HCT116 (cell line): ENCODE measurements around the gene HDAC7. TPM values are rescaled to one million over a fixed set of nuclear protein-coding genes. Genes with fewer than 3 reads are reported as not detected.

Source experiments
- ATAC-seq: fragments of 200-7000 bp; cut with Tn5 transposase; 2 replicates; pipeline ENCODE4 v1.9.1; 2020; ENCODE audit warnings: mild to moderate bottlenecking, moderate library complexity
- BruUV-seq: library from RNA; stranded (reverse); fragments of 400-500 nt; replicated peaks from 2 replicates; lab custom pipeline; 2021; lab: Mats Ljungman, UMichigan
- CTCF ChIA-PET: fragments of 300-600 bp; sonication (Branson Sonifier 250); formaldehyde crosslinking; loops from one replicate; lab custom pipeline; 2021; ENCODE audit warnings: antibody characterized with exemption; lab: Charles Lee
- POLR2A ChIA-PET: fragments of 300-600, 350-600 bp; sonication (Branson Sonifier 250); formaldehyde crosslinking; loops from one replicate; lab custom pipeline; 2021; ENCODE audit warnings: antibody characterized with exemption; lab: Charles Lee
- RAD21 ChIA-PET, 2 experiments: fragments of 300-600 bp; sonication (Branson Sonifier 250); formaldehyde crosslinking; loops; one replicate each; lab custom pipeline; 2023; ENCODE audit warnings: low total read pairs in 2 of 2; ENCODE audit not compliant: uncharacterized antibody in 2 of 2, unreplicated experiment in 2 of 2, low non-redundant PET in 1 of 2; lab: Charles Lee
- DNase-seq: peaks from one replicate; pipeline ENCODE4 v3.0.0-alpha.2; 2010; ENCODE audit warnings: low read depth, low spot score
- H2AFZ ChIP-seq: fragments of 200-600 bp; shearing (Covaris generic), sonication (generic); 2 replicates; pipeline ENCODE4 v1.6.1; 2017; ENCODE audit warnings: low read depth, mixed run types, mixed read lengths, antibody characterized with exemption, low read length; ENCODE audit not compliant: poor library complexity, severe bottlenecking
- H3K27ac ChIP-seq: 2 replicates; pipeline ENCODE4 v1.5.1; 2012; ENCODE audit warnings: low read depth, low read length
- H3K27me3 ChIP-seq: fragments of 200-600 bp; sonication (generic); 2 replicates; pipeline ENCODE4 v1.6.1; 2016; ENCODE audit warnings: mixed run types, low read length, mixed read lengths; ENCODE audit not compliant: insufficient read depth
- H3K36me3 ChIP-seq, 2 experiments: fragments of 200-500 bp in 1 of 2; fragments of 200-600 bp in 1 of 2; sonication (Bioruptor generic) in 1 of 2; sonication (generic) in 1 of 2; 2 replicates each; pipeline versions ENCODE4 v1.5.1 to v1.6.1; 2014 to 2016; ENCODE audit warnings: low read length in 2 of 2, inconsistent platforms in 1 of 2, mixed read lengths in 1 of 2, mixed run types in 1 of 2; ENCODE audit not compliant: insufficient read depth in 2 of 2, control insufficient read depth in 1 of 2
- H3K4me1 ChIP-seq, 2 experiments: fragments of 200-600 bp in 1 of 2; sonication (generic) in 1 of 2; 2 replicates each; pipeline versions ENCODE4 v1.5.1 to v1.6.1; 2012 to 2017; ENCODE audit warnings: low read length in 2 of 2, inconsistent platforms in 1 of 2, mild to moderate bottlenecking in 1 of 2, mixed read lengths in 1 of 2, mixed run types in 1 of 2, moderate library complexity in 1 of 2; ENCODE audit not compliant: insufficient read depth in 2 of 2, control insufficient read depth in 1 of 2
- H3K4me2 ChIP-seq: fragments of 200-600 bp; sonication (generic); 2 replicates; pipeline ENCODE4 v1.6.1; 2017; ENCODE audit warnings: mixed run types, low read length, mixed read lengths
- H3K4me3 ChIP-seq, 2 experiments: fragments of 200-600 bp in 1 of 2; sonication (generic) in 1 of 2; replicated peaks in 1 of 2; 2 replicates each; pipeline ENCODE4 v1.5.1; 2011 to 2016; ENCODE audit warnings: low read length in 2 of 2, control low read depth in 1 of 2, low read depth in 1 of 2, mild to moderate bottlenecking in 1 of 2, mixed read lengths in 1 of 2, mixed run types in 1 of 2
- H3K79me2 ChIP-seq: fragments of 200-600 bp; sonication (generic); 2 replicates; pipeline ENCODE4 v1.6.1; 2017; ENCODE audit warnings: mild to moderate bottlenecking, mixed run types, low read length, moderate library complexity, mixed read lengths; ENCODE audit not compliant: insufficient read depth
- H3K9ac ChIP-seq: fragments of 200-600 bp; sonication (generic); 2 replicates; pipeline ENCODE4 v1.6.1; 2016; ENCODE audit warnings: low read length, mixed read lengths
- H3K9me2 ChIP-seq: fragments of 200-600 bp; sonication (generic), shearing (Covaris generic); 2 replicates; pipeline ENCODE4 v1.6.1; 2017; ENCODE audit warnings: mixed run types, mild to moderate bottlenecking, moderate library complexity; ENCODE audit not compliant: insufficient read depth
- H3K9me3 ChIP-seq, 2 experiments: fragments of 200-500 bp in 1 of 2; fragments of 200-600 bp in 1 of 2; sonication (Bioruptor generic) in 1 of 2; sonication (generic) in 1 of 2; 2 replicates each; pipeline ENCODE4 v1.6.1; 2014 to 2017; ENCODE audit warnings: low read length in 2 of 2, mixed read lengths in 2 of 2, inconsistent platforms in 1 of 2, low read depth in 1 of 2, mild to moderate bottlenecking in 1 of 2, mixed run types in 1 of 2, moderate library complexity in 1 of 2; ENCODE audit not compliant: control insufficient read depth in 1 of 2, insufficient read depth in 1 of 2
- H4K20me1 ChIP-seq: fragments of 200-600 bp; sonication (generic), shearing (Covaris generic); 2 replicates; pipeline ENCODE4 v1.6.1; 2017; ENCODE audit warnings: mixed run types, mild to moderate bottlenecking, moderate library complexity; ENCODE audit not compliant: insufficient read depth
- ATF3 ChIP-seq: IDR thresholded peaks from 2 replicates; pipeline ENCODE4 v1.6.1; 2012
- CBX3 ChIP-seq: IDR thresholded peaks from 2 replicates; pipeline ENCODE4 v1.6.1; 2012; ENCODE audit warnings: low read depth
- CEBPB ChIP-seq: IDR thresholded peaks from 2 replicates; pipeline ENCODE4 v1.6.1; 2012; ENCODE audit warnings: low read depth
- CTCF ChIP-seq, 3 experiments: fragments of 200-600 bp in 1 of 3; sonication (generic) in 1 of 3; IDR thresholded peaks in 2 of 3; conservative IDR thresholded peaks in 1 of 3; 2 replicates each; pipeline ENCODE4 v1.5.1; 2012 to 2017; ENCODE audit warnings: low read depth in 2 of 3, low read length in 2 of 3, antibody characterized with exemption in 1 of 3, borderline replicate concordance in 1 of 3, control low read depth in 1 of 3, mild to moderate bottlenecking in 1 of 3, mixed read lengths in 1 of 3, mixed run types in 1 of 3, moderate library complexity in 1 of 3; ENCODE audit not compliant: insufficient read depth in 1 of 3
- EGR1 ChIP-seq: IDR thresholded peaks from 2 replicates; pipeline ENCODE4 v1.6.1; 2012; ENCODE audit warnings: low read depth
- JUND ChIP-seq: IDR thresholded peaks from 2 replicates; pipeline ENCODE4 v1.6.1; 2012
- POLR2A ChIP-seq: IDR thresholded peaks from 2 replicates; pipeline ENCODE4 v1.7.0; 2011; ENCODE audit warnings: borderline replicate concordance; ENCODE audit not compliant: insufficient read depth, insufficient read length; ENCODE audit errors: extremely low read depth
- POLR2AphosphoS5 ChIP-seq: IDR thresholded peaks from 2 replicates; pipeline ENCODE4 v1.6.1; 2011; ENCODE audit warnings: mild to moderate bottlenecking, low read depth, low read length, moderate library complexity
- TCF7L2 ChIP-seq: IDR thresholded peaks from 2 replicates; pipeline ENCODE4 v1.7.0; 2011; ENCODE audit warnings: borderline replicate concordance, inconsistent platforms; ENCODE audit not compliant: insufficient read depth, insufficient read length; ENCODE audit errors: extremely low read depth
- YY1 ChIP-seq: IDR thresholded peaks from 2 replicates; pipeline ENCODE4 v1.6.1; 2011; ENCODE audit warnings: low read length, low read depth, moderate library complexity, mild to moderate bottlenecking; ENCODE audit not compliant: insufficient replicate concordance; ENCODE audit errors: extremely low read depth
- ZBTB33 ChIP-seq: IDR thresholded peaks from 2 replicates; pipeline ENCODE4 v1.6.1; 2011; ENCODE audit warnings: mild to moderate bottlenecking, low read length, moderate library complexity; ENCODE audit not compliant: insufficient replicate concordance; ENCODE audit errors: extremely low read depth
- ZFX ChIP-seq: fragments of 450-650 bp; IDR thresholded peaks from 2 replicates; pipeline ENCODE4 v1.6.1; 2017
- intact Hi-C: fragments of 100-400 bp; cut with micrococcal nuclease; formaldehyde crosslinking; loops from 2 replicates; pipeline ENCODE4 v1.10.0; 2022
- total RNA-seq: library from RNA; stranded (reverse); gene quantifications from one replicate; pipeline ENCODE4 v1.2.1, GENCODE V29; 2021; ENCODE audit not compliant: unreplicated experiment

Gene HDAC7
- total RNA-seq, 1 experiment from 2014 or later, result 38.1 TPM

- Histone ChIP-seq H3K27ac (no peak overlapping the region), H3K27me3 (no peaks in the 10 kb centered on the region), H2AFZ (no peak overlapping the region), H3K4me1 (peaks cover 17 to 33% of the 10 kb centered on the region in 2 experiments), H3K79me2 (no peaks in the 10 kb centered on the region), H4K20me1 (no peaks in the 10 kb centered on the region), H3K9ac (no peak overlapping the region), H3K4me2 (no peak overlapping the region), H3K9me2 (no peaks in the 10 kb centered on the region), H3K36me3 (no peaks in the 10 kb centered on the region), H3K4me3 (no peak overlapping the region), H3K9me3 (no peaks in the 10 kb centered on the region)
- no peak for ATAC-seq
- intact Hi-C loops, result no loop called here
- ChIA-PET CTCF (interaction anchor here (1.5 to 2.8 kb wide), 2 partner anchors 31 to 102 kb away, joined by 6 to 17 read pairs; no protein-coding TSS in a partner anchor), RAD21 (interaction anchor here in 1 of 2 experiments (0.5 kb wide), 1 partner anchor 275 kb away, joined by 5 read pairs; no protein-coding TSS in a partner anchor), POLR2A (interaction anchor here (1.0 kb wide), 1 partner anchor 30 kb away, joined by 5 read pairs; no protein-coding TSS in a partner anchor)
- no peak for DNase-seq
- TF ChIP-seq JUND (no peak), TCF7L2 (no peak)
- no TSS peak for BruUV-seq
Measured at GRCh38 chr12:47736216-47736615, 83.5 kb downstream of the HDAC7 start.

GRCh38 chr12:47735649-47736048 lies 84.1 kb downstream of the HDAC7 start:
- ATAC-seq, result no peak
- Histone ChIP-seq H3K4me2 (no peak overlapping the region), H3K36me3 (no peaks in the 10 kb centered on the region), H3K9me3 (no peaks in the 10 kb centered on the region), H2AFZ (no peak overlapping the region), H3K9ac (no peak overlapping the region), H3K9me2 (no peaks in the 10 kb centered on the region), H3K4me3 (no peak overlapping the region), H3K79me2 (no peaks in the 10 kb centered on the region), H3K27me3 (no peaks in the 10 kb centered on the region), H3K27ac (no peak overlapping the region), H3K4me1 (peaks cover 12 to 30% of the 10 kb centered on the region in 2 experiments; a peak in 3 of 4 replicates)
- BruUV-seq, result no TSS peak
- ChIA-PET POLR2A (no interaction called here), RAD21 (no interaction called here)
- no peak for DNase-seq
- intact Hi-C loops, result no loop called here
- TF ChIP-seq JUND, result no peak
- no peak for TF ChIP-seq CTCF (IDR thresholded peaks at IDR 0.05 in 2 of 3, conservative IDR thresholded peaks at IDR 0.05 in 1 of 3; ENCODE audit: borderline replicate concordance in 1 of 3, insufficient read depth in 1 of 3, low read depth in 2 of 3, low read length in 2 of 3)
- TF ChIP-seq POLR2AphosphoS5, result no peak
- no peak for TF ChIP-seq ZFX
- TF ChIP-seq CBX3, result no peak
- TF ChIP-seq ZBTB33, result no peak
- no peak for TF ChIP-seq POLR2A
- no peak for TF ChIP-seq ATF3
- TF ChIP-seq YY1, result no peak
- no peak for TF ChIP-seq CEBPB
- TF ChIP-seq EGR1, result no peak
- TF ChIP-seq, all 23 proteins: peak for 0
- CTCF ChIA-PET, result interaction anchor here (1.5 to 2.8 kb wide), 2 partner anchors 32 to 102 kb away, joined by 6 to 17 read pairs; no protein-coding TSS in a partner anchor
- no peaks in the 10 kb centered on the region for H4K20me1 ChIP-seq
